Skin of body (tissue), 2 donors: ENCODE data around the gene C16orf92. TPM values are rescaled to one million over a fixed set of nuclear protein-coding genes. Genes with fewer than 3 reads are reported as not detected.
A peak's percentile ranks its signal among the peaks of the same experiment; 100 is the strongest.

Source experiments
- DNase-seq: peaks from one replicate; lab custom pipeline; 2025; lab: John Stamatoyannopoulos, UW
- total RNA-seq: library from RNA; depleted of rRNA; stranded (reverse); fragments of >200 nt; gene quantifications from one replicate; pipeline ENCODE4 v1.2.3, GENCODE V29; 2014

Gene C16orf92
- total RNA-seq, 1 donor from 2014 or later = not detected

DNA sequence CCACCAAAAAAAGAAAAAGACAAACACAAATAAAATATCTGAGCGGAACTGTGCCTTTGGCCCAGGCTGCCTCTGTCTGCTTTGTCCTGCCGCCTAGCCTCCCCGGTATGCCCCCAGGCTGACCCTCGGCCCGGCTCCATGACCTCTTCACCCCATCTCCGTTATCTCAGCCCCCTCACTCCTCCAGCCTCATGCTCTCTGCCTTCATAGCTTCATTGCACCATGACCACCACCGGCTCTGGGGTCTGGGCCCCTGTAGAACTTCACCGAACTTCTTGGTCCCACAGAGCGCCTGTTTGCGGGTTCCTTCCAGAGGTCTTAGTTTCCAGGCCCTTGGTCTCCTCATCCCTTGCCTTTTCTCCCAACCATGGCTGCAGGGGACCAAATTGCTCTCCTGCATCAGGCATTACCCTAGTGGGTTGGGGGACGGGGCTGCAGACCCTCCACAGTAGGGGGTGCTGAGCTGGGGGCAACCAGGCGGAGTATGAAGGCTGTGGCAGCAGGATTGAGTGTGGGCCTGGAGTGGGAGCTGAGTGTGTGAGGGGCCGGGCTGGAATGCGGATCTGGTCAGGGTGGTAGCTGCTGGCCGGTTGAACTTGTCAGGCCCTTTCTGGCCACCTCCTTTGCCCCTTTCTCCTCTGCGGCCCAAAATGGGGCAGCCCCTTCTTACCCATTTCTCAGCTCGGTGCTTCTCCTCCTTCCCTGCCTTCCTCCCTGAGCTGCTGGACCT lies 34.5 kb upstream of the C16orf92 start:
- no peak for DNase-seq

DNA sequence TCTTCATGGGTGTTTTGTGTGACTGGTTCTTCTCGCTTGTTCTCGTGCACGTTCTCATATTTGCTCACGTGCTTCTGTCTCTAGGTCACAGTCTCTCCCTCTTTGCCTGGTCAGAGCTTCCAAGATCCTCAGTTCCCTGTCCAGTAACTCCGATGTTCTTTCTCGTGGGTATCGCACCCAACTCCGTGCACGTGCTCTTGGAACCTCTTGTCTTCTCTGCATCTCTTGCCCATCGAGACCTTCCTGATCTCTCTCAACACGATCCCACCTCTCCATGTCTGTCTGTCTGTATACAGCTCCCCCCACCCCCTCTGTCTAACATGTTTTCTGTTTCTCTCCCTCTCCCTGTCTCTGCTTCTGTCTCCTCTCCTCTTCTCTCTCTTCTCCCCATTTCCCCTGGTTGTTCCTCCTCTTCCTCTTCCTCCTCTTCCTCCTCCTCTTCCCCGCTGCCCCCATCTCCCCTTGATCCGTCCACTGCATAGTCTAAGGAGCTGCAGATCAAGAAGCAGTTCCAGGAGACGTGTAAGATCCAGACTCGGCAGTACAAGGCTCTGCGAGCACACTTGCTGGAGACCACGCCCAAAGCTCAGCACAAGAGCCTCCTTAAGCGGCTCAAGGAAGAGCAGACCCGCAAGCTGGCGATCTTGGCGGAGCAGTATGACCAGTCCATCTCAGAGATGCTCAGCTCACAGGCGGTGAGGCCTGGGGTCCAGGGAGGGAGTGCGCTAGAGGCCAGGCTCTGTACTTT lies 33.7 kb upstream of the C16orf92 start:
- no peak for DNase-seq

DNA sequence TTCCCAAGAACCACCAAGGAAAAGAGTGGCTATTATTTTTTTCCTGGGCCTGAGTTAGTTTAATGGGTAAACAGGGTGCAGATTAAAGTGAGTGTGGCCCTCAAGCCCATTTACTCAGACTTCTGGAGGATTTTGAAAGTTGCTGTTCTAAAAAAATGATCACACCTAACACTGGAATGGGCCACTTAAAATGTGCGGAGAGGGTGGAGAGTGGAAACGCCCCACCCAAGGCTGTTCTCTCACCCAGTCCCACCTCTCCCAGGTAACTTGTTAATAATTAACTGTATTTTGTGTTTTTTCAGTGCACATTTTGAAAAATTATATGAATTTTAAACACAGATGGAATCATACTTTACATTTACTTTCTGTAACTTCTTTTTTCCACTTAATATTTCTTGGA lies 33.0 kb upstream of the C16orf92 start:
- no peak for DNase-seq

DNA sequence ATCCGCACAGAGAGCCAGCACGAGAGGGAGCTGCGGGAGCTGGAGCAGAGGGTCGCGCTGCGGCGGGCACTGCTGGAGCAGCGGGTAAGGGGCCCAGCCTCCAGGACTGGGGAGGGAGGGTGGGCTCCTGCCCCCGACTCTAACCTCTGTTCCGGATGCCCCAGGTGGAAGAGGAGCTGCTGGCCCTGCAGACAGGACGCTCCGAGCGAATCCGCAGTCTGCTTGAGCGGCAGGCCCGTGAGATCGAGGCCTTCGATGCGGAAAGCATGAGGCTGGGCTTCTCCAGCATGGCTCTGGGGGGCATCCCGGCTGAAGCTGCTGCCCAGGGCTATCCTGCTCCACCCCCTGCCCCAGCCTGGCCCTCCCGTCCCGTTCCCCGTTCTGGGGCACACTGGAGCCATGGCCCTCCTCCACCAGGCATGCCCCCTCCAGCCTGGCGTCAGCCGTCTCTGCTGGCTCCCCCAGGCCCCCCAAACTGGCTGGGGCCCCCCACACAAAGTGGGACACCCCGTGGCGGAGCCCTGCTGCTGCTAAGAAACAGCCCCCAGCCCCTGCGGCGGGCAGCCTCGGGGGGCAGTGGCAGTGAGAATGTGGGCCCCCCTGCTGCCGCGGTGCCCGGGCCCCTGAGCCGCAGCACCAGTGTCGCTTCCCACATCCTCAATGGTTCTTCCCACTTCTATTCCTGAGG lies 32.0 kb upstream of the C16orf92 start:
- no peak for DNase-seq

DNA sequence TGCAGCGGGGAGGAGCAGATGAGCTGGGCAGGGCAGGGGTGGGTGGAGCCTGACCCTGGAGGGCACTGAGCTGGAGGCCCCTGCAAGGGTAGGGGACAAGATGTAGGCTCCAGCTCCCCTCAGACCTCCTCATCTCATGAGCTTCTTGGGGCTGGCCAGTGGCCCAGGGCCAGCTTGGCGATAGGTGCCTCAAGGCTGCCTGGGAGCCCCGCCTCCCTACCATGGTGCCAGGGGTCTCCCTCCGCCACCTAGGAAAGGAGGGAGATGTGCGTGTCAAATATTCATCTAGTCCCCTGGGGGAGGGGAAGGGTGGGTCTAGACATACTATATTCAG lies 31.5 kb upstream of the C16orf92 start:
- DNase-seq = no peak

DNA sequence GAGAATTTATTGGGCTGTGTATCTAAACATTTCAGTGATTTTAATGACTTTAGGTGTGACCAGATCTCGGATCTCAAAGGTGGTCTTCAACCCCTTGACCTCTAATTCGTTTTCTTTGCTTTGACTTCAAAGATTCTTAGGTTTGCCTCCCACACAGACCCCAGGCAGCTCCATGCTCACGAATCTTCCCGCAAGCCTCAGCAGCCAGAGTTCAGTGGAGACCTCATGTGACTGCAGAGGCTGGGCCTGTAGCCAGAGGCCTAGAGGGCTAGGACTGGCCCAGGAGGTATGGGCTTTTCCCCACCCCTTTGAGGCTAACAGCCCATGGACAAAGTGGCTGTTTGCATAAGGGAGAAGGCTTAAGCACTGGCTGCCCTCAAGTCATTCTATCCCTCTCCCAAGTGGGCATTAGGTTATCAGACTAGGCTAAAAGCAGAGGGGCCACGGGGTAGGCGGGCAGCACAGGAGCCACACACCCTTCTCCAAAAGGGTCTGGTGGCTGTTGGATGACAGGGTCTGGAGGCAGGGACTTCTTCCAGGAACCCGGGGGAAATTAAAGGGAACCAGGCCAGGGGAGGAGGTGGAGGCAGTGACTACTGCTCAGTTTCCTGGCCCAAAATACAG lies 30.5 kb upstream of the C16orf92 start:
- DNase-seq = no peak

DNA sequence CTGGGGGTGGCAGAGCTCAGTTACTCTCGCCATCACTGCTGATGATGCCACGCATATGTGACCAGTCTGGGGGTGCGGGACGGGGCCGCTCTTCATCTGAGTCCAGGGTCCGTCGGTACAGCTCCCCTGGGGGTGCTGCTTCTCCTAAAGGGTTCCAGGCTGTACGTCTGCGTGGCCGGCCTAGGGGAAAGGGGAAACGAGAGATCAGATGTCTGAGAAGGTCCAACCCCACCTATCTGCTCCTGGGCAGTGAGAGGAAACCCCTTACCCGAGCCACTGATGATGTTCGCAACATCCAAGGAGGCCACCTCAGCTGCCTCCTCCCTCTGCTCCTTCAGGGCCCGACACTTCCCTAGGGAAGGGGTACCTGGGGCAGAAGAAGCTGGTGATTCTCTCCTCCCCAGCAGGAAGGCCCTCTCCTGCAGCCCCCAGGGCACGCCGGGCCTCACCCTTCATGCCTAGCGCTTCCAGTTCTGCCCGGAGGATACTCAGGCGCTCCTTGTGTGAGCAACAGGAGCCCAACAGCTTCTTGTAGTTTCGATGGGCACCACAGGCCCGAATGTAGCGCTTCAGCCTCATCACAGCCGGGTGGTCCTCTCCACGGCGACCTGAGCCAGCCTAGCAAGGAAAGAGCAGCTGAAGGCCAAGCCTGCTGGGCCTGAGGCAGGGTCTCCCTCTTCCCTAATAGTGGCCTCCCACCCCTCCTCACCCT lies 29.7 kb upstream of the C16orf92 start:
- DNase-seq = no peak

DNA sequence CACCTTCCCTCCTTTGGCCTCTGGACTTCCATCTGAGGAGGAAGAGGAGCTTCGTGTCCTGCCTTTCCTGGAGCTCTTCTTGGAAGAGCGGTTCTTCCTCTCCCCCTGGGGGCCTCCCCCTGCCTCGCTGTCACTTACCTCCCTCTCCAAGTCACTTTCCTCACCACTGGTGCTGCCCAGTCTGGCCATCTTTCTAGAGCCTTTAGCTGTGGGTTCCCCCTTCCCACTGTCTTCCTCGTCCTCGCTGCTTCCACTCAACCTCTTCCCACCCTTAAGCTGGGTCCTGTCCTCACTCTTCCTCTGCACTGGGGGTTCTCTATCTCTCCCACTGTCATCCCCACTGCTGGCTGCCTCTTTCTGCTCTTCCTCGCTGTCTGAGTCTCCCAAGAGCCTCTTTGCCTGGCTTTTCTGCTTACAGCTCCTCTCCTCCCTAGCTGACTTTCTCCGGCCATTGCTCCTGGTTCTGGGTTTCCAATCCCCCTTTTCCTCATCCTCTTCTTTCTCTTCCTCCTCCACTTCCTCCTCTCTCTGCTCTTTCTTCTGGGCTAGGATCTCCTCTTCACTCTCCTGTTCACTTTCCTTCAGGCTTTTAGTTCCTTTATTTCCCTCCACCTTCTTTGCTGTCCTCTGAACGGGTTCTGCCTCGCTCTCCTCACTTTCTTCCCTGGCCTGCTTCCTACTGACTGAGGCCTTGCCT lies 28.9 kb upstream of the C16orf92 start:
- DNase-seq = no peak

DNA sequence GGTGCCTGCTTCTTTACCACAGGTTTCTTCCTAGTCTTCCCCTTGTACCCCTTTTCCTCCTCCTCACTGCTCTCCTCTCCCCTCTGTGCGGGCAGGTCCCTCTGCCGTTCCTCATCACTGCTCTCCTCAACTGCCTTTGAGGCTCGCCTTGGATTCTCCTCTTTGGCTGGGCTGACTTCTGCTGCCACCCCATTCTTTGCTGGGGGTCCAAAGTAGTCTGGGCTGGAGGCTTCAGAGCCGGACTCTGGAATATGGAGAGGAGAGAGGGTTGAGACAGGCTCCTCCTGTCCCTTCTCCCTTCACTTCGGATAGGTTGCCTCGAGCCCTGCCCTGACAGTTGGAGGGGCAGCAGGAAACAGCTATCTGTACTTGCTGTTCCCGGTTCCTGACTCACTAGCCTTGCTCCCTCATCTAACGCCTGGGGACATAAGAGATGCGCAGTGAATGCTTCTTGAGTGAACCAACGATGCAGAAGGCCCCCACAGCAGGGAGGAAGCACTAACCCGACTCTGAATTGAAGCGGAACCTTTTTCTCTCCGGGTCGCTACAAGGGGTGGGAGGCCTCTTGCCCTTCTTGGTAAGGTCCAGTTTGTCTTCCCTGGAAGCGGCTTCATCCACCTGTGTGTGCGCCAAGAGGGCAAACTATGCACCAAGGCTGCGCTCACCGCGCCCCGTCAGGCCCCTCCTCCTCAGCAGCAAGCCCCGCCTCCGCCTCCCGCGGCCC lies 28.2 kb upstream of the C16orf92 start:
- no peak for DNase-seq

DNA sequence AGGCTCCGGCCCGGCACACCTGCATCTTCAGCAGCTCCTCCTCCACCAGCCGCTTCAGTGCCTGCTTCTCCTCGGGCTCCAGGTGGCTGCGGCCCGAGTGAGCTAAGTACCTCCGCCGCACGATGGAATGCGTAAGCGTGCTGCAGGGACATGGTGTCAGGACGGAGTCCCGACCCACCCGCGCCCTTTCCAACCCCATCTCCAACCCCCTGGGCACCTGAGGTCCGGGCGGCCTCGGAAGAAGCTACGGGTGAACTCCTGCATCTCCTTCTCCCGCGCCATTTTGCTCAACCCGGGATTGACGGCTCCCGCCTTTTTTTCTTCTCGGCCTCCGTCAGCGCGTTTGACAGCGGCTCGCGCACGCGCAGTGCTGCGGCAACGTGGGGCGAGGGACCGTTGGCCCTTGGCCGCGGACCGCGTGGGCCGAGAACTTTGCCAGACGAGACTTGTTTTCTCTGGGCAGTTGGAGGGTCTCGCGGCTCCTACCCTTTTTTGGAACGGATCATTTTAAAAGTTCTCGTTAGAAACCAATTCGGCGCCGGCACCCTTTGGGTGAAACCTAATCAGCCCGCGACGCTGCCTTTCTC lies 27.6 kb upstream of the C16orf92 start, which contains the start of gene HIRIP3:
Gene HIRIP3, minus strand, starts transcription at position 294 of the 587 bp plus-strand sequence. Its CDS starts 12 bp downstream, at position 282.
- DNase-seq = no peak

DNA sequence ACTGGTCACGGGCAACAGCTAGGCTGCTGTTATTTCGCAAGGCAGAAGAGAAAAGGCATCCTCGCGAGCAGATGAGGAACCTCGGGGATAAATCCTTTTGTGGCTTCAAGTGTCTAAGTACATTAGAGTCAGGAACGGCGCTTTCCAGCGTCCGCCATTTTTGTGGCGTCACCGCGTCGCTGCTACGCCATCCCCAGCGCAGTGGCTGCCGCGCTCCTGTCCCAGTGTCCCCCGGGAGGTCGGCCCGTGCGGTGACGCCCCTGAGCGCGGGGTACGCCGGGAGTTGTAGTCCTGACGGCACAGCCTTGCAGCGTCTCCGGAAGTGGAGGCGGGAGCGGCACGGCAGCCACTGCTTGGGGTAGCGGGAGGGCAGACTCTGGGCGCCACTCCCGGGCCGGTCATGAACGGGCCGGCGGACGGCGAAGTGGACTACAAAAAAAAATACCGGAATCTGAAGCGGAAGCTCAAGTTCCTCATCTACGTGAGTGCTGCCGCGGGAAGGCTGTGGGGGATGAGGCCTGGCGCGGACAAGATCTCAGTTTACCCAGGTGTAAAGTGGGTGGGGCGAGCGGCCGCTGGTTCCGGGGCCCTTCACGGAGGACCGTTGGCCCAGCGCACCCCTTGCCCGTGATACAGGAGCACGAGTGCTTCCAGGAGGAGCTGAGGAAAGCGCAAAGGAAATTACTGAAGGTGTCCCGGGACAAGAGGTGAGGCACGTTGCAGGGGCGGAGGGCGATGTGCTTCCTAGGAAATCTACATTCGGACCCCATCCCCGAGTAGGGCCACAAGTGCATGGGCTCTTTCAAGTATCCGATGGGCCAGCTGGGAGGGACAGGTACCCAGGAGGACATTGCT lies 26.9 kb upstream of the C16orf92 start, which contains the start of gene INO80E:
Gene INO80E, plus strand, starts transcription at position 331 of the 855 bp plus-strand sequence. Its CDS starts 70 bp downstream, at position 401.
- peak; percentile 98 for DNase-seq

DNA sequence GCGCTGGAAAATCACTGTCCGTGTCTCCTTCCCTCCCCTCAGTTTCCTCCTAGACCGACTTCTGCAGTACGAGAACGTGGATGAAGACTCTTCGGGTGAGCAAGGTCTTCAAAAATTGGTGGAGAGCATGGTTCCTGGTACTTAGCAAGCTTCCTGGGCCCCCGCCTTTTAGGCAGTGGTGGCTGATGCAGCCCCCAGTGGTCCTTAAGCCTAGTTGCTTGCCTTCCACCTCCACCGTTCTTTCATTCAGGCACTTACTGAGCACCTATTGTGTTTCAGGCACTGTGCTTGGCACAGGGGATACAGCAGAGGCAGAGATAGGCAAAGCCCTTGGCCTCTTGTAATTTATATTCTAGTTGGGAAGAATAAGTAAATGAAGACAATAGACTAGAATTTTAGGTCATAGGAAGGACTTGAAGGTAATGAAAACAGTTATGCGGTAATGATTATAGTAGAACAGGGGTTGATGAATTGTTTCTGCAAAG lies 26.2 kb upstream of the C16orf92 start:
- DNase-seq = no peak

DNA sequence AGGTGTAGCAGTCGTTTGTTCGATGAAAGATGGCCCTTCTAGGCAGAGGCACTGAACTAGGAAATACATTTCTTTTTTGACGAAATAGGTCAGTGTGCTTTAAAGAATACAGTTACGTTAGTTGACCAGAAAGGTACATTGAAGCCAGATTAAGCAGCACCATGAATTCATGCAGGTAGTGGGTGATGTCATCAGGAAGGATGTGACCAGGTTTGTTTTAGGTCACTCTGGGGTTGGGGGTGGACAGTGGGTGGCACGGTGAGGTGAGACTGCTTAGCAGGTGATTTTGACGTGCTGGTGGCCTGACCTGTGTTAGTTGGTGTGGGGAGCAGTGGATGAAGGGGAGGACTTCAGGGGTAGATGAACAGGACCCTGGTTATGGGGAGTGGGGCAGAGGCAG lies 23.4 kb upstream of the C16orf92 start:
- DNase-seq = no peak

DNA sequence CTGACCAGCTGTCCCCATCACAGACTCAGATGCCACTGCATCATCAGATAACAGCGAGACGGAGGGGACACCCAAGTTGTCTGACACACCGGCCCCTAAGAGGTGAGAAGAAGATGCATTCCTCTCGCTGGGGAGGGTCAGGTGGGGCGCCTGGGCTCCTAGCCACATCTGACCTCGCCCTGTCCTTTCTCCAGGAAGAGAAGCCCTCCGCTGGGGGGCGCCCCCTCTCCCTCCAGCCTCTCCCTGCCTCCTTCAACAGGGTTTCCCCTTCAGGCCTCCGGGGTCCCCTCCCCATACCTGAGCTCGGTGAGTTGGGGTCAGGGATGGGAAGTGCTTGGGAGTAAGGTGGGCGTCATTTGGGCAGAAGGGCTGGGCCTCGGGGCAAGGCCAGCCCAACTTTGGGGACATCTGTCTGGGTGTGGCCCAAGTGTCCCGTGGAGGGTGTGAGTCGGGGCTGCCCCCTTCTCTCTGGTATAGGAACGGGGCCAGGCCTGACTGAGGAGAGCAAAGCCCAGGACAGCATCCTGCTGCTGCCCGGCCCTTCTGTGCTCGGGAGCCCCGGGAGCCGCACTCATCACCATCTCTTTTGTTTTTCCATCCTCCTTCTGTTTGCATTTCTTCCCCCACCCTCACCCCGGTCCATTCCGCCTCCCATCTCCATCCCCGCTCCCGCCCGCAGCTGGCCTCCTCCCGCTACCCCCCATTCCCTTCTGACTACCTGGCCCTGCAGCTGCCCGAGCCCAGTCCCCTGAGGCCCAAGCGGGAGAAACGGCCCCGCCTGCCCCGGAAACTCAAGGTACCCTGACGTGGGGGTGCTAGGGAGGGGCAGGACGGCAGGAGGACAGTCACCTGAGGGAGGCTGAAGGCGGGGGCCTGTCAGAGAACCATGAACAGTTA lies 22.0 kb upstream of the C16orf92 start:
- no peak for DNase-seq

DNA sequence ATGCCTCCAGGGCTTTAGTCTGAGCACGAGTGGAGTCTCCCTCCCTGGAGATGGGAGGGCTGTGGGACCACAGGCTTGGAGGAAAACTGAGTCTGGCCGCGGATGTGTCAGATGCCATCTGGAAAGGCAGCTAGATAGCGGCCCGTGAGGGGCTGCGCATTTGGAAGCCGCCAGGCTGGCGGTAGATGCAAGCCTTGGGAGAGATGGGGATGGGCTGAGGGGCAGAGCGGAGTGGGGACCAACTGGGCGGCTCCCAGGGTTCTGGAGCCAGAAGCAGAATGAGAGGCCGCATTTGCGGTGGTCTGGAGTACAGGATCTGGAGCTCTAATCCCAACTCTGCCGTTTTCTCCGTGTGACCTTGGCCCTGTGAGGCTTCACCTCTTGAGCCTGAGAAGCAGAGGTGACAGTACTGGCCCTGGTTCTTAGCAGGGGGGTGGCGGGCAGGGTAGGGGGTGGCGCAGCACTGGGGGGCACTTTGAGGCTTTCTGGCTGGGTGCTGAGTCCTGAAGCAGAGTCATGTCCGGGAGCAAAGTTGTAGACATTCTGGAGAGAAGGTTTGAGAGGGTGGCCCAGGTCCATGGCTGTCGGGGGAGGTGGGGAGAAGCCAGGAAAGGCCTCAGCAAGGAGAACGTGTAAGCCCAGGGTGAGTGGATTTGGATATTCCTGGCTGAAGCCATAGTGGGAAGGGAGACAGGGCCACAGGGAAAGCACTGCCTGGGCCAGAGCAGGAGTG lies 20.2 kb upstream of the C16orf92 start:
- no peak for DNase-seq

DNA sequence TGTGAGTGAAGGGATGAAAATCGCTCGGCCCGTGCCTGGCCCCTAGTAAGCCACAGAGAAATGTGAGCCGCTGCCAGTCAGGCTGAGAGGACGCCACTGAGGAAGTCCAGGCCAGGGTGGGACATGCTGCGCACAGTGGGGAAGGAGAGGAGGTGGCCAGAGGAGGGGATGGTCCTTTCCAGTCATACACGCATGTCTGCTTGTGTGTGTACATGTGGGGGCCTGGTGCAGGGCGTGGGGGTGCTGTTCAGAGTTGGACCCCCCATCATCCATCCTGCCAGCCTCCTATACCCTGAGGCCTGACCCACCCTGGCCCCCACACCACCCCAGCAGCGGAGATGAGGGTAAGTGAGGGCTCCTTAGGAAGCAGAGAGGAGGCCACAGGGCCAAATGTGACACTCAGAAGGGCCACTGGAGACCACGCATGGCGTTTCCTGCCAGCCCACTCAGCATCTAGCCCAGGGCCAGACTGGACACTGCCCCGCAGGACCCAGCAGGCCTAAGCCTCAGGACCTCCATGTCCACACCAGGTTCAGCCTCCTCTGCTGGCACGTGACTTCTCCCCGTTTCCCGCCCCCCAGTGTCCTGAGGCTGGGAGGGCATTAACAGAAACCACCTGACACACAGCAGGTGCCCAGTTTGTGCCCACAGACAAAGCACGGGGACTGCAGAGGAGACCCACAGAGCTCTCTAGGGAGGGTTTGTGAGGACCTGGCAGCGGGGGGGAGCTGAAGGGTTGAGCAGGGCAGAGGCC lies 19.2 kb upstream of the C16orf92 start:
- DNase-seq = no peak
